ENCODE measurements around the gene SLC33A1.

DNA sequence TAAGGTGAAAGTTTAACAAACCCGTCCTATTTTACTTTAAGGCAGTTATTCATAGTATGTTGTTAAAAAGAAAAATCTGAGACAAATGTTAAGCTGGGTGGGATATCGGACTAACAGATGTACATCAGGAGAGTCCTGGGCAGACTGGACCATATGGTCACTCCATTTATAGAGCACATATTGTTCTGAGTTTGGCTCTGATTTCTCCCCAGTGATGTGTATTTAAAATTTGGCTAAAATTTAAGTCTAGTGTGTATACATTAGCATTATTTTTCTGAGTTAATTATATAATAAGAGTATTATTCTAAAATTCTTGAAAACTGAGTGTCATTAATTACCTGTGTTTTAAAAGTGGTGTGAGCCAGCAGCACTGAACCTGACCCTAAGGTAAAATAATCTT lies 22.3 kb upstream of the SLC33A1 start:
- TF ChIP-seq, protein P1, sequence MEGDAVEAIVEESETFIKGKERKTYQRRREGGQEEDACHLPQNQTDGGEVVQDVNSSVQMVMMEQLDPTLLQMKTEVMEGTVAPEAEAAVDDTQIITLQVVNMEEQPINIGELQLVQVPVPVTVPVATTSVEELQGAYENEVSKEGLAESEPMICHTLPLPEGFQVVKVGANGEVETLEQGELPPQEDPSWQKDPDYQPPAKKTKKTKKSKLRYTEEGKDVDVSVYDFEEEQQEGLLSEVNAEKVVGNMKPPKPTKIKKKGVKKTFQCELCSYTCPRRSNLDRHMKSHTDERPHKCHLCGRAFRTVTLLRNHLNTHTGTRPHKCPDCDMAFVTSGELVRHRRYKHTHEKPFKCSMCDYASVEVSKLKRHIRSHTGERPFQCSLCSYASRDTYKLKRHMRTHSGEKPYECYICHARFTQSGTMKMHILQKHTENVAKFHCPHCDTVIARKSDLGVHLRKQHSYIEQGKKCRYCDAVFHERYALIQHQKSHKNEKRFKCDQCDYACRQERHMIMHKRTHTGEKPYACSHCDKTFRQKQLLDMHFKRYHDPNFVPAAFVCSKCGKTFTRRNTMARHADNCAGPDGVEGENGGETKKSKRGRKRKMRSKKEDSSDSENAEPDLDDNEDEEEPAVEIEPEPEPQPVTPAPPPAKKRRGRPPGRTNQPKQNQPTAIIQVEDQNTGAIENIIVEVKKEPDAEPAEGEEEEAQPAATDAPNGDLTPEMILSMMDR (IDR thresholded peaks at IDR 0.05; ENCODE audit: low read depth, low read length), result no peak
- no peak for TF ChIP-seq POLR2A (IDR thresholded peaks at IDR 0.05; ENCODE audit: extremely low read depth, insufficient read length)

All from NB4 (cell line).